ENCODE results near the gene PKP4.
"Not testable (repeated sequence)": the region's sequence is repeated elsewhere in the genome, so short reads cannot be mapped to it uniquely, and the experiment has no call there.

Gene PKP4

GRCh38 chr2:158456309-158457066 lies at the start of gene PKP4, which contains the start of gene CCDC148:
PKP4 (plus strand) TSS chr2:158456952; CDS start chr2:158533185, 76,233 bp downstream.
CCDC148 (minus strand) TSS chr2:158456753; CDS start chr2:158456439, 314 bp downstream.
- Mint-ChIP-seq H3K36me3 (no peaks in the 10 kb centered on the region), H3K27ac (peak within 1 kb of the TSS; percentile 87), H3K4me3 (peak within 1 kb of the TSS; percentile 93)

GRCh38 chr2:158407031-158407430 lies 49.7 kb upstream of the PKP4 start:
- Mint-ChIP-seq H3K4me3 (no peak overlapping the region), H3K27ac (no peak overlapping the region), H3K36me3 (no peaks in the 10 kb centered on the region), H3K9me3 (no peaks in the 10 kb centered on the region), H3K4me1 (no peaks in the 10 kb centered on the region), H3K27me3 (peaks cover 2% of the 10 kb centered on the region)

More at GRCh38 chr2:158456309-158457066, at the start of gene PKP4, which contains the start of gene CCDC148:
- Mint-ChIP-seq H3K27me3 (no peaks in the 10 kb centered on the region), H3K9me3 (no peaks in the 10 kb centered on the region), H3K4me1 (peaks cover 27% of the 10 kb centered on the region)

- H3K9me3 Mint-ChIP-seq, result peaks cover 3% of the 10 kb centered on the region
- H3K27me3 Mint-ChIP-seq, result peaks cover 6% of the 10 kb centered on the region
- no peak overlapping the region for H3K4me3 Mint-ChIP-seq
- H3K36me3 Mint-ChIP-seq, result no peaks in the 10 kb centered on the region
- no peak overlapping the region for H3K27ac Mint-ChIP-seq
- H3K4me1 Mint-ChIP-seq, result no peaks in the 10 kb centered on the region
Measured at GRCh38 chr2:158410132-158410531, 46.6 kb upstream of the PKP4 start.

DNA sequence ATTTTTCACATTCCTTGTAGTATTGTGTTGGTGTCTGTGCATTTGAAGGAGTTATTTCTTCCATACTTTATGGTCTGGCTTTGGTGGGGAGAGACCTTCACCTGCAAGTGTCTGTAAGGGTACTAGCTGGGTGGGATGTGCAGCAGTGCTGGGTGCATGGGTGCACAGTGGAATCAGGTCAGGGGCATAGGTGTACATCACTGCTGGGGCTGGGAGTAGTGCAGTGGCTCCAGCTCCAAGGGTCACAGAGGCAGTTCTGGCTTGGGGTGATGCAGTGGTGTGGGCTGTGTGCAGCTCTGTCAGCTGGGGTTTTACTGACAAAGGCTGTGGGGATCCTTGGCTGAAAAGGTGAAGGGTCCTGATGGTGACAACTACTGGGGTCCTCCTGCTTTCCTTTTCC lies 45.0 kb upstream of the PKP4 start:
- no peak overlapping the region for H3K4me3 Mint-ChIP-seq
- no peak overlapping the region for H3K27ac Mint-ChIP-seq
- peaks cover 8% of the 10 kb centered on the region for H3K9me3 Mint-ChIP-seq
- H3K27me3 Mint-ChIP-seq, result peaks cover 7% of the 10 kb centered on the region
- H3K4me1 Mint-ChIP-seq, result no peaks in the 10 kb centered on the region
- H3K36me3 Mint-ChIP-seq, result peaks cover 3% of the 10 kb centered on the region

GRCh38 chr2:158412206-158412605 lies 44.5 kb upstream of the PKP4 start:
- no peak overlapping the region for H3K27ac Mint-ChIP-seq
- peaks cover 6% of the 10 kb centered on the region for H3K27me3 Mint-ChIP-seq
- peaks cover 3% of the 10 kb centered on the region for H3K36me3 Mint-ChIP-seq
- H3K4me1 Mint-ChIP-seq, result no peaks in the 10 kb centered on the region
- H3K4me3 Mint-ChIP-seq, result no peak overlapping the region
- H3K9me3 Mint-ChIP-seq, result peaks cover 9% of the 10 kb centered on the region

DNA sequence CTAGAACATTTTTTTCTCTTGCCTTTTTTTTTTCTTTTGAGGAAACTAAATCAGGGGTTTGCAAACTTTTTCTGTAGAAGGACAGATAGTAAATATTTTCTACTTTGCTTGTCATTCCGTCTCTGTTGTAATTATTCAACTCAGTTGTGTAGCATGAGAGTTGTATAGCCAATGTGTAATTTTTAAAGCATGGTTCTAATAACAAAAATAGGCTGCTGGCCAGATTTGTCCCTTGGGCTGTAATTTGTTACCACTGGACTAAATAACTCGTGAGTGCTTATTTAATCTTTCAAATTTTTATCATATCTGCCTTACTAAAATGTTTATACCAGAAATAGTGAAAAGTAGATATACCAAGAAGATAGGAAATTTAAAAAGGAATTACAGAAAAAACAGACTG lies 43.2 kb upstream of the PKP4 start:
- Mint-ChIP-seq H3K27me3 (peaks cover 7% of the 10 kb centered on the region), H3K4me1 (no peaks in the 10 kb centered on the region), H3K36me3 (peaks cover 5% of the 10 kb centered on the region), H3K9me3 (peaks cover 9% of the 10 kb centered on the region), H3K4me3 (no peak overlapping the region), H3K27ac (no peak overlapping the region)

DNA sequence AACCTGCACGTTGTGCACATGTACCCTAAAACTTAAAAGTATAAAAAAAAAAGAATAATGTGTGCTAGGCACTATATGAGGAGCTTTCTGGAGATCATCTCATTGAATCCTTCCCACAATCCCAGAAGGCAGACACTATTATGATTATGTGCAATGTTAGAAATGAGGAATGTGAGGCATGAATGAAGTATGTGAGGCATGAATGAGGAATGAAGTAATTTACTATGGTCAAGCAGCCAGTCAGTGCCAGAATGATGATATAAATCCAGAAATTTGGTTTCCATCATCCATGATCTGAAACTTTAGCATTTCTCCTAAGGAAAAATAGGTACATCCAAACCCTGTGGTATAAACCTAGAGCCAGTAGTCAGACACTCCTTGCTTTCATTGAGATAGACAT lies 42.2 kb upstream of the PKP4 start:
- H3K9me3 Mint-ChIP-seq, result peaks cover 9% of the 10 kb centered on the region
- no peak overlapping the region for H3K27ac Mint-ChIP-seq
- H3K4me3 Mint-ChIP-seq, result no peak overlapping the region
- H3K36me3 Mint-ChIP-seq, result peaks cover 5% of the 10 kb centered on the region
- H3K4me1 Mint-ChIP-seq, result no peaks in the 10 kb centered on the region
- H3K27me3 Mint-ChIP-seq, result peaks cover 7% of the 10 kb centered on the region

DNA sequence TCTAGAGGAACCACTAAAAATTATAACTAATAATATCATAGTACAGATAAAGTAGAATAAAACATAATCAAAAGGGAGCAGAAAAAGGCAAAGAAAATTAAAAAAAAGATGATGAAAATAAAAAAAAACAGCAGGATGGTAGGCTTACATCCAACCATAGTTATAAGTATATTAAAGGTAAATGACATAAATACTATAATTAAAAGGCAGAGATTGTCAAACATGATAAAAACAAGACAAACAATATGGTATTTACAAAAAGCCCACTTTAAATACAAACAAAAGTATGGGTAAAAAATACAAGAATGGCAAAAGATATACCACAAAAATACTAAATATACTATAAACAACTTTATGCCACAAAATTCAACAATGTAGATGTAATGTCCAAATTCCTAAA lies 24.6 kb upstream of the PKP4 start:
- peaks cover 1% of the 10 kb centered on the region for H3K27me3 Mint-ChIP-seq
- no peak overlapping the region for H3K27ac Mint-ChIP-seq
- no peak overlapping the region for H3K4me3 Mint-ChIP-seq
- H3K9me3 Mint-ChIP-seq, result peaks cover 16% of the 10 kb centered on the region
- H3K36me3 Mint-ChIP-seq, result peaks cover 2% of the 10 kb centered on the region
- H3K4me1 Mint-ChIP-seq, result no peaks in the 10 kb centered on the region

GRCh38 chr2:158433716-158434115 lies 23.0 kb upstream of the PKP4 start:
- H3K9me3 Mint-ChIP-seq, result peaks cover 11% of the 10 kb centered on the region
- not testable (repeated sequence) for H3K4me3 Mint-ChIP-seq, H3K4me1 Mint-ChIP-seq, H3K27ac Mint-ChIP-seq, H3K36me3 Mint-ChIP-seq, H3K27me3 Mint-ChIP-seq

DNA sequence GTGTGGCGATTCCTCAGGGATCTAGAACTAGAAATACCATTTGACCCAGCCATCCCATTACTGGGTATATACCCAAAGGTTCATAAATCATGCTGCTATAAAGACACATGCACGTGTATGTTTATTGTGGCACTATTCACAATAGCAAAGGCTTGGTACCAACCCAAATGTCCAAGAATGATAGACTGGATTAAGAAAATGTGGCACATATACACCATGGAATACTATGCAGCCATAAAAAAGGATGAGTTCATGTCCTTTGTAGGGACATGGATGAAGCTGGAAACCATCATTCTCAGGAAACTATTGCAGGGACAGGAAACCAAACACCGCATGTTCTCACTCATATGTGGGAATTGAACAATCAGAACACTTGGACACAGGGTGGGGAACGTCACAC lies 17.7 kb upstream of the PKP4 start:
- H3K36me3 Mint-ChIP-seq, H3K27ac Mint-ChIP-seq, H3K9me3 Mint-ChIP-seq, H3K4me1 Mint-ChIP-seq, H3K4me3 Mint-ChIP-seq, H3K27me3 Mint-ChIP-seq: not testable (repeated sequence)

- H3K9me3 Mint-ChIP-seq, result no peaks in the 10 kb centered on the region
- H3K4me1 Mint-ChIP-seq, result no peaks in the 10 kb centered on the region
- H3K4me3 Mint-ChIP-seq, result no peak overlapping the region
- H3K27ac Mint-ChIP-seq, result no peak overlapping the region
- no peaks in the 10 kb centered on the region for H3K27me3 Mint-ChIP-seq
- no peaks in the 10 kb centered on the region for H3K36me3 Mint-ChIP-seq
Measured at GRCh38 chr2:158443606-158444005, 13.1 kb upstream of the PKP4 start.

DNA sequence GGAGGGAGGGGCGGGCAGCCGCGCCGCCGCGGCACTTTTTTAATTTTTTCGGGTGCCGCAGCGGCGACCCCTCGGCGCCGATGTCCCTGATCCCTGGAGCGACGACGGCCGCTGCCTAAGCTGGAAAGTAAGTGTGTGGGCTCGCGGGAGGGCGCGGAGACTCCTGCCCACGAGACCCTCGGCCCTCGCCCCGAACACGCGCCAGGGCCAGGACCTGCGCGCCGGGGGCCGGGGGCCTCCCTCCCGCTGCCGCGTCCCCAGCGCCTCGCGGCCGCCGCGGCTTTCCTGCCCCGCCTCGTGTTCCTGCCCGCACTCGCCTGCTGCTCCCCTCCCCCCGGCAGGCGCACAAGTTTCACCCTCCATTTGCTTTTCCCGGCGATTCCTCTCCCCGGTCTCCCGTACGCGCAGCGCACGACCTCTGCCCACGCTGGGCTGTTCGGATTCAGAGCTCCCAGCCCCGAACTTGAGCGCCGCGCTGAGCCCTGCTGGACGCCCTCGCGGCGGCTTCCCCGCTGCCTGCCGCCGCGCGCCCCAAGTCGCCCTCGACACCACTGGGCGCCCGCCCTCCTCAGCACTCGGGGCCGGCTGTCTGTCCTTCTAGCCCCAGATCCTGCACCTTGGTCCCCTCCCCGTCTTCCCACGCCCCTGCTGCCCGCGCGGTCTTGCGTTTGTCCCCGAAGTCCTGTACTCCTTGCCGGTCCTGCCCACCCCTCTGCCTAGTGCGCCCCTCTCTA lies 507 bp downstream of the PKP4 start:
- Mint-ChIP-seq H3K27ac (peak overlapping the region; percentile 72), H3K9me3 (no peaks in the 10 kb centered on the region), H3K4me1 (peaks cover 31% of the 10 kb centered on the region), H3K4me3 (peak overlapping the region; percentile 93), H3K27me3 (no peaks in the 10 kb centered on the region), H3K36me3 (no peaks in the 10 kb centered on the region)

- H3K4me3 Mint-ChIP-seq, result peak overlapping the region; percentile 93
- no peaks in the 10 kb centered on the region for H3K9me3 Mint-ChIP-seq
- no peaks in the 10 kb centered on the region for H3K36me3 Mint-ChIP-seq
- peak overlapping the region; percentile 72 for H3K27ac Mint-ChIP-seq
- no peaks in the 10 kb centered on the region for H3K27me3 Mint-ChIP-seq
- peaks cover 31% of the 10 kb centered on the region for H3K4me1 Mint-ChIP-seq
Measured at GRCh38 chr2:158457826-158458616, 1.3 kb downstream of the PKP4 start.

- H3K9me3 Mint-ChIP-seq, result no peaks in the 10 kb centered on the region
- no peak overlapping the region for H3K27ac Mint-ChIP-seq
- peaks cover 31% of the 10 kb centered on the region for H3K4me1 Mint-ChIP-seq
- no peaks in the 10 kb centered on the region for H3K27me3 Mint-ChIP-seq
- H3K4me3 Mint-ChIP-seq, result peak overlapping the region; percentile 93
- H3K36me3 Mint-ChIP-seq, result no peaks in the 10 kb centered on the region
Measured at GRCh38 chr2:158458617-158458920, 1.8 kb downstream of the PKP4 start.

DNA sequence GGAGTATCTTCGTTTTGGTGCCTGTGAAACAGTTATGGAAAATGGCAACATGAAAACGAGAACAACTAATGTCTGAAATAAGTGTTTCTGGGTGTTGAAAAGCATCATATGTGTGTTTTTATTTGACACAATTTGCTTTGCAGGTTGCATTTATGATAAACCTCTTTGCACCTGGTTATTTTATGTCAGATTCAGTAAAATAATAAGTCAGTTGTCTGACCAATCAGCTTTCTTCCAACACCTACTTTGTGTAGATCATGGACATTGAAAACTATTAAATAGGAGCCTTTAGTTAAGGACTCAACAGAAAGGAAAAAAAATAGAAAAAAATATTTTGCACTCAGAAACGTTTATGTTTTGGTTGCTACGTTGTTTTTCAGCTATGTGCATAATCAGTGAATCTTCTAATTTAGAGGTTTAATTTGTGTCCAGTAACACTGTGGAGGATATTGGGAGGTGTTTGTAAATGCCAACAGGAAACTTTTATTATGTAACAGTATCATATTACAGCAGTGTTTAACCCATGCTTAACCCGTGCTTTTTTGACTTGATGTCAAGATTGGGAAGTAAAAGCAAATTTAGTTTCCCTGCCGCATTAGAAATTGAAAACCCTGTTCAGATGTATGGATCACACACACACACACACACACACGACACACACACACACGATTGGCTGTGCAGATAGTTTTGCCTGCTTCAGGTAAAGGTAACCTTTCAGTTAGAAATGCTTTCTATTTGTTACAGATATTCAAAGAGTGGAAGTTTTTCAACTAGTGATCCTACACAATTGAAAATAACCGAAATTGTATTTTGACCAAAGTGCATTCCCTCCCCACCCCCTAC lies 2.6 kb downstream of the PKP4 start:
- peaks cover 31% of the 10 kb centered on the region for H3K4me1 Mint-ChIP-seq
- no peaks in the 10 kb centered on the region for H3K9me3 Mint-ChIP-seq
- H3K27ac Mint-ChIP-seq, result no peak overlapping the region
- H3K4me3 Mint-ChIP-seq, result peak overlapping the region; percentile 93
- no peaks in the 10 kb centered on the region for H3K27me3 Mint-ChIP-seq
- no peaks in the 10 kb centered on the region for H3K36me3 Mint-ChIP-seq
